Ramos (cell line): ENCODE data around the gene MYO19.

Source experiments
- in situ Hi-C: fragments of 300-500 bp; cut with MboI; formaldehyde crosslinking; loops from one replicate; pipeline ENCODE4 v1.14.3; 2022; ENCODE audit warnings: low sequenced_read_pairs; ENCODE audit not compliant: unreplicated experiment

Gene MYO19

DNA sequence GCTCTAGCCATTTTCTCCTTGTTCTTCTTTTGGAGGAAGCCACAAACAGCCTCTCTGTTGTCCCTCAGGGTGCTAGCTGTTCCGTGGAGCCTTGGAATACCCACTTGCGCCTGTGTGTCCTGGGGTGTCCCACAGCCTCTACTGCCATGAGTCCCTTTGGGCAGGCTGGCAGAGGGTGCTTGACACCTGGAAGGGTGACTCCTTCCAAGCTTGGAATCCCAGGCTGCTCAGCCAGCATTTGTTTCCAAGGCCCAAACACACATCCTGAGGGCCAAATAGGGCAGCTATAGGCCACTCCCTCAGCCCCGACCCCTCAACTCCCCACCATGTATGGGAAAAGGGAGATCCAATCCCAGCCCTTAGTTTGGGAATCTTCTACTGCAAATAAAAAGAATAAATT is 33.3 kb downstream of the MYO19 start:
- in situ Hi-C loops, result no loop called here

DNA sequence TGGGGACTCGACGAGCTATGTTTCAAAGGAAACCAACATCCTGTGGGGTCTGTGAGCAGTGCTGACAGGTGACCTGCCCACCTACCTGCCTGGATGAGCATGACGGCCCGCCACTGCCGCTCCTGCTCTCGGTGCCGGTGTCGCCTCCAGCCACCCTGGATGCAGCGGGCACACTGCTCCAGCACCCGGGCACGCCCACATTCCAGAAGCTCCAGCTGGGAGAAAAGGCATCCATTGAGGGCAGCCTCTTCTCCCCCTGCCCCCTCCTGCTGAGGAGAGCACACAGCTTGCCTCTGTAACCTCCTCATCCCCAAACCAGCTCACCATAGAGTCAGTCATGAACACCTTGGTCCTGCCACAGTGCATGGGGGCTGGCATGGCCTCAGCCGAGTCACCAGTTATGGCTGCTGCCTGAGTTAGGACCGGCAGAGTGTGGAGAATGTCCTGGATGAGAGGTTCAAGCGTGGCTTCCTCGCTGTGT is 33.9 kb downstream of the MYO19 start:
- in situ Hi-C loops, result no loop called here

DNA sequence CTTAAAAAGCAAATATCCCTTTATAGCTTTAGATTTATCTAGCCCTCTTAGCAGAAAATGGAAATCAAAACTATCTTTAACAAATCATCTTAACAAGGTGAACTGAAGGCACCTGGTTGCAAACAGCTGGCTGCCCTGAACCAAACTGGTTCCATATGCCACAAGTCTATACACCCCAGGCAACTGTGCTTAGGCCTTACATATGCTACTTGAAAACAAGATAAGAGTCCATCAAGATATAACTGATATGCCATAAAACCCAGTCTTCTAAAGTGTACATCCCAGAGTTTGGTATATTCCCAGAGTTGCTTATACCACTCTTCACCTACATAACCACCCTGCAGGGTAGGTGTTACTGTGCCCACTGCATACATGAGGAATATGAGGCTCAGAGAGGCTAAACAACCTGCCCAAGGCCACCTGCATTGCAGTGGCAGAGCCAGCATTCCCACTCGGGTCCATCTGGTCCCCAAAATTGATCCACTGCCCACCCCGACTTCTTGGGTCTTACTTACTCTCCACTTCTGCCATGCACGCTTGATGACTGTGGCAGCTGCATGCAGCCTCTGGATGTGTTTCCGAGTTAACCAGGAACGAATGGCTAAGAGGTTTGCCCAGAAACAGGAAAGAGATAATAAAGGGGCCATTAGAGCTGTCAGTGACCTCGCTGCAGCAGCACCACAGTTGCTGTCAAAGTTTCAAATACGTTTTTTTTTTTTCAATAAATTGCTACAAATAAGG is 35.9 kb downstream of the MYO19 start:
- in situ Hi-C loops, result no loop called here

DNA sequence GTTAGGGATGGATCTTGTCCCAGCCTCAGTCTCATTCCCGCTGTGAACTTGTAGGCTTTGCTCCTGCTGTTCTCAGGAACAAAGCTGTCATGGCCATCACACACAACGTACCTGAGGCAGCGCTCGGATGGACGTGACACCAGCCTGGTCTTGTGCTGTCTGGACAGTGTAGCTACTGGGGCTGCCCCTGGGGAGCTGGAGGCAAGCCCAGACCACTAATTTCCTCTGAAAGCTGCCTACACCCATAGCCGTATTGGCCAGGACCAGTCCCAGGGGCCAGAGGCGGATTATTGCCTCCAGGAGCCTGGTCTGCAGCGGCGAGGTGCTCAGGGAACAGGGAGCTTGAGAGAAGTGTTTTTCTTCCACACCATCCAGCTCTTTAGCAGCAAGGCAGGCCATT is 36.5 kb downstream of the MYO19 start:
- in situ Hi-C loops, result no loop called here

DNA sequence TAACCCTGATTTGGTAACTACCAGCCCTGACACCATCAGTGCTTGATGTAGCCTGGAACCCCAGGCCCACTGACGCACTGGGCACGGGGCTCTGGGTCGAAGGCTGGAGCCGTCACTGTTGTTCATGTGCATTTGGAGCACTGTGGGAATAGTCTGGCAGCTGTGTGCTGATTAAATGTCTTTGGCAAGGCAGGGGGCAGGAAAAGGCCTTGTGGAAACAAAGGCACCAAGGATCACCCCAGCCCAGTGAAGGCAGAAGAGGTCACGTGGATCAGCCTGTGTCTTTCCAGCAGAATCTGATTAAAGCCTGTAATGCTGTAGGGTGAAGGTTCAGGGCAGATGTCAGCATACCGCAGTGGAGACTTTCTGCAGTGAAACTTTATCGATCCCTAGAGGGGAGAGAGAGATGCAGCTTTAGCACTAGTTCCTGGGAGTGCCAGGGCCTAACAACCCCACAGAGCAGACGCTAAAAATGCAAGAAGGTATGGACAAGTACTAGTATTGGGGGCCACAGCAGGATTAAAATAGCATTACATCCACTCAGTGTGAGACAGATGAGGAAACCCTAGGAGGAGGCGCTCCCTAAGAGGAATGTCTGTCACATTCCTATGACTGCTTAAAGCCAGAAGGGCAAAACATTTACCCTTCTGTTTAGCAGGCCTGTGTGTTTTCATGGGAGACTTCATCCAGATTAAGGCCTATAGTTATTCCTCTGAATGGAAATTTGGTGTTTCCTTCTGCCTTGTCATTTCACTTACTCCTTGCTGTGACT is 38.5 kb downstream of the MYO19 start:
- in situ Hi-C loops, result no loop called here

DNA sequence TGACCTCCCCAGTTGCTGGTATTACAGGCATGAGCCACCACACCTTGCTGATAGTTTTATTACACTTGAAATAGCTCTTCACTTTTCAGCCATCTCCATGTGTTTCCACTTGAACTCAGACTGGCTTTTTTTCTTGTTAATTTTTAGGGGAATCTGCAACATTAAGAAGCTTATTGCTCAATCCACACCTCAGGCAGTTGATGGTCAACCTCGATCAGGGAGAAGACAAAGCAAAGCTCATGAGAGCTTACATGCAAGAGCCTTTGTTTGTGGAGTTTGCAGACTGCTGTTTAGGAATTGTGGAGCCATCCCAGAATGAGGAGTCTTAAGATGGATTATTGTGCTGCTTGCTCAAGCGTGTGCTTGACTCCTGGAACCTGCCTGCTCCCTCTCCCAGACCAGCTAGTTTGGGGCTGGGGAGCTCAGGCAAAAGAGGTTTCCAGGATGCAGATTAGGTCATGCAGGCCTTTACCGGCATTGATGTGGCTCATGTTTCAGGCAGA is 39.5 kb downstream of the MYO19 start:
- in situ Hi-C loops, result no loop called here

DNA sequence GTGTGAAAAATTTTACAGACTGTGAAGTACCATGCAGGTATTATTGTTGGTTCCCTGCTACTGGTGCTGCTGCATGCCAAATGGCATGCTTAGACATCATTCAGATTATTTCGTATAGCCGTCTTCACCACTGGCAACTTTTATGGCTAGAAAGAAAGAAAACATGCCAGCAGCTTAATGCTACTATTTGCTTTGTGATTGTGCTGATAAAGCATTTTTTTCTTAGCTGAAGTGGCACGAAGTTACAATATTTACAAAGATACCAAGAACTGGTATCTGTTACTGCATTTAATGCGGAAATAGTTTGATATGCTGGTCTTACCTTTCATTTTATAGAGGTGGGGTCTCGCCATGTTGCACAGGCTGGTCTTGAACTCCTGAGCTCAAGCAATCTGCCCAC is 40.0 kb downstream of the MYO19 start:
- in situ Hi-C loops, result no loop called here

DNA sequence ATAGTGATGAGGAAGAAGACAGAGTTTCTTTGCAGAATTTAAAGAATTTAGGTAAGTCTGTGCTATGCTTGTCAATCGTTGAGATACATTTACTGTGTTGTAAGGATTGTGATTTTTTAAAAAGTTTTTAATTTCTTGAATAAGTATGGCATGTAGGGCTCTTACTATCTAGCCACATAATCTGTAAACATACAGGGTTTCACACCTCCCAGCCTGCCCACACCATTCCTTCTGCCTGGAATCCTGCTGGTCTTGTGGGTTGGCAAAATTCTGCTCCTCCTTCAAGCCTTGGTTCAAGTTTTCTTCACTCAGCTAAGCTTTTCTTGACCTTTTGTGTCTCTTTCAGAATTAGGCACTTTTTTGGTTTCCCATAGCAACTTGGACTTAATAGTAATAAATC is 40.7 kb downstream of the MYO19 start:
- in situ Hi-C loops, result no loop called here

DNA sequence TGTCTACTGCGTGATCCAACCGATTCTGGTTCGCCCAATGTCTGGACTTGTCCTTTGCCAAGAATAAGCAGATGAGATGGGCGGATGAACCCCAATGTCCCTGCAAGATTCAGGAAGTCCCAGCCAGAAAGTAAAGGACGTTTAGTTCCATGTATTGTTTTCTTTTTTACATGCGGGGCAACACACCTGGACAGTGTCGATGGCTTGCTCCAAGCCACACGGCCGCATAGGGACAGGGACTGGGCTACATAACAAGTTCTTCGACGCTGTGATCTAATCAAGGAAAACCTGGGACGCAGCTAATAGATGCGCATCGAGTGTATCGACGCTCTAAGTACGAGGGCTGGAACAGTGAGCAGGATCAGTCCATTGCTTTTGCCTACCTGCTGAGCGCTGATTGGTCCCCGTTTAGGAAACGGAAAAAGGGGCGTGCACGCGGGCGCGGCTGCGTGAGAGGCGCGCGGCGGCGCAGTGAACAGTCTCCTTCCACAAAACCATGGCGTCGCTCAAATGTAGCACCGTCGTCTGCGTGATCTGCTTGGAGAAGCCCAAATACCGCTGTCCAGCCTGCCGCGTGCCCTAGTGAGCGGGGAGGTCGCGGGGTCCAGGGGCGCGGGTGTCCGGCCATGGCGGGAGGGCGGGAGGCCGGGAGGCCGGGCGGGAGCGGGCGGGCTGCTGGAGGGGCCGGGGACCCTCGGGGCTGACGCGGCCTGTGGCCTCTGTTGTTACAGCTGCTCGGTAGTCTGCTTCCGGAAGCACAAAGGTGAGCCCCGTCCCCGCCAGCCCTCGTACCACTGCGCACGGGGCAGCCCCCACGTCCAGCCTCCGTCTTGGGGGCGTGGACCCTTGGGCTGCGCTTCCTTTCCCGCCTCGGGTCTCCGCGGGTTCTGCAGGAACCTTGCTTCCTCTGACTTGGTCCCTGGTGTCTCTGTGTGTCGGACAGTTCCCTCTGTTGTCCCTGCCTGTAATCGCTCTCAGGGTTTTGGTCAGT is 48.2 kb downstream of the MYO19 start, which contains the start of gene ZNHIT3:
TSS of gene ZNHIT3 (plus strand) at position 478 of the 991 bp plus-strand sequence. CDS start at position 497, 19 bp downstream.
- in situ Hi-C loops, result loop anchor here (10.0 kb wide), 1 partner anchor 512 kb away; no protein-coding TSS in a partner anchor

DNA sequence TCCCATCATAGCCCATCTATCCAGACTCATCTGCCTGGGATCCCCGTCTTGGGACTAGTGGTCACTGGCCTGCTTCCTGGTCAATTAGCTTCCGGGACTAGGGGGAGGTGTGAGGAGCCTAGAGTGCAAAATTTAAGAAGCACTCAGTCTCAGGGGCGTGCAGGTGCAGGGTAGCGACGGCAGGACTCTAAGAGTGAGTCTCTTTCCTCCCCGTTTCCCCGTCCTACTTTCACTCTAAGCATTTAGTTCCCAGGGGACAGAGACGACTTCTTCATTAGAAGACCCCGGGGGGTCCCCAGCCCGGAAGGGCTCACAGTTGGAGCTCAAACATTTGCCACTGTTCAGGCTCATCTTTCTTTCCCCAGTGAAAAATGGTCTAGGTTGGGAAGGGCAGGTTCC is 48.9 kb downstream of the MYO19 start:
- in situ Hi-C loops, result loop anchor here (10.0 kb wide), 1 partner anchor 511 kb away; no protein-coding TSS in a partner anchor

DNA sequence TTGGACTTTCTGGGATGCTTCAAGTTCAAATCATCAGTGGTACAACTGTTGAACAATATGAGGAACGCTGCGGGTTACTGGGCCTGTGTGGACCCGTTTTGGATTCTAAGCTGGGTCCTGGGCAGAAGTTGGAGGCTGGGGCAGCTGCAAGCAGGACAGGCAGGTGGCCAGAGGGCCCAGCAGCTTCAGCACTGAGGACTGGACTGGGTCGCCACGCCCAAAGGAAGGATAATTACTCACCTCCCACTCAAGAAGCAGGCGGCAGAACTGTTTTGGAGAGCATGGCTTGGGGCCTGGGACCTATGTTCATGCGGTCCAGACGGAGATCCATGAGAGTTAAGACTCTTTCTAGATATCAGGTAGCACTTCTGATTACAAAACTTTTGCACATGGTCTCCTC is 49.6 kb downstream of the MYO19 start:
- in situ Hi-C loops, result loop anchor here (10.0 kb wide), 1 partner anchor 510 kb away; no protein-coding TSS in a partner anchor

DNA sequence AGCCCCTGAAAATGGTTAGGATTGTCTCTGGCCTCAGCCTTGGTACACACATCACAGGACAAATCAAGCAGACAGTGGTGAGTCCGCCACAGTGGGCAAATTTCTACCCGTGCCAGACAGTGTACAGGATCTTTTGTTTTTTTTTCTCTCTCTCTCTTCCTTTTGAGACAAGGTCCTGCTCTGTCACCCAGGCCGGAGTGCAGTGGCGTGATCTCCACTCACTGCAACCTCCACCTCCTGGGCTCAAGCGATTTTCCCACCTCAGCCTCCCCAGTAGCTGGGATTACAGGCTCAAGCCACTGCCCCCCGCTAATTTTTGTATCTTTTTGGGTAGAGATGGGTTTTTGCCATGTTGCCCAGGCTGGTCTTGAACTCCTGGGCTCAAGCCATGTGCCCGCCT is 50.6 kb downstream of the MYO19 start:
- in situ Hi-C loops, result loop anchor here (10.0 kb wide), 1 partner anchor 509 kb away; no protein-coding TSS in a partner anchor

DNA sequence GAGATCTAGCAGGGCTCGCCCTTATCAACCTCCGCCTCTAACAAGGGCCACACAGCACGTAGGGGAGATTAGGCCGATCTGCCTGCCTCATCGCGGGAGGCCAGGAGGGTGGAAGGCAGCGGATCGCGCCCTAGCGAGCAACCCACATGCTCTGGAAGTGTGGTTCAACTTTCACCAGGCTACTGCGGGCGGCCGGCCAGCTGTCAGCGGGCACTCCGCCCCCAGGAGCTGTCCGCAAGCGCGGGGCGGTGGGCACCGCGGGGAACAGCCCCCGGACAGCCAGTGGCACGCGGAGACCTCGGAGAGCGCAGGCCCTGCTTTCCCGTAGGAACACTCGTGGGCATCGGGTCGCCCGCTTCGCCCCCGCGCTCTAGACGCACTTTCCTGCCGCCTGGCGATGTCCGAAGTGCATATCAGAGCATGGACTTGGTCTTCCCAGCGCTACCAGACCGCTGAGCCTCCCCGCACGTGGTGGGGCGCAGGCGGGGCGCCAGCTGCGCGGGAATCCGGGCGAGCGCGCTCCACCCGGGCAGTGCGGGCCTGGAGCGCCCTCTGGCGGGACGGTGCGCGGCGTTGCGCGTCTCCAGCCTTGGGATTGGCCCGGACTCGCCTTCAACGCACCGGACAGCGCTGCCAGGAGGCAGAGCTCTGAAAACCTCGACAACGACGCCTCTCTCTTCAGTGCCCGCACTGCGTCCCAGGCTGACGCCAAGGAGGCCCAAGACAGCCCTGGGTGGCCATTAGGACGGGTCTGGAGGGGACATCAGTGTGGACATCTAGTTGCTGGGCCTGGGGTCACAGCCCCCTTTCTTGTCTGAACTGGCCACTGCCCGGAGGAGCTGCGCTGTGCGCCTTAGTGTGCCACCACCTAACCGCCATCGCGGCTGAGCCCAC is 51.8 kb downstream of the MYO19 start:
- in situ Hi-C loops, result loop anchor here (10.0 kb wide), 1 partner anchor 508 kb away; no protein-coding TSS in a partner anchor

DNA sequence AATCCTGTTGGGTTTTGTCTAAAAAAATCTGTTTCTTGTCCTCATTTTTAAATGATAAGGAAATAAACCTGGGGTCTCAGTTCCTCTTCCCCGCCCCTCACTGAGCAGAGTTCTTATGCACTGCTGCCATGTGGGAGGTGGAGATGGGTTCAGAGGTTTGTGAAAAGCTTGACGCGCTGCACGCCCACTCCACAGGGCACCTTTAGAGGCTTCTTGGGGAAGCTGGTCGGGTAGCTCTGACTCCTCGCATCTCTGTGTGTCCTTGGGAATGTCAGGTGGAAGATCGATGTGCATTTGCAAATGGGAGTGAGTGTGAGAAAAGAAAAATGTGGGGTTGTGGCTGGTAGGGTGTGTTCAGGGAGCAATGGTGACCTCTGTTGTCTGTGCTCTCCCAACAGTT is 52.8 kb downstream of the MYO19 start:
- in situ Hi-C loops, result loop anchor here (10.0 kb wide), 1 partner anchor 507 kb away; no protein-coding TSS in a partner anchor

DNA sequence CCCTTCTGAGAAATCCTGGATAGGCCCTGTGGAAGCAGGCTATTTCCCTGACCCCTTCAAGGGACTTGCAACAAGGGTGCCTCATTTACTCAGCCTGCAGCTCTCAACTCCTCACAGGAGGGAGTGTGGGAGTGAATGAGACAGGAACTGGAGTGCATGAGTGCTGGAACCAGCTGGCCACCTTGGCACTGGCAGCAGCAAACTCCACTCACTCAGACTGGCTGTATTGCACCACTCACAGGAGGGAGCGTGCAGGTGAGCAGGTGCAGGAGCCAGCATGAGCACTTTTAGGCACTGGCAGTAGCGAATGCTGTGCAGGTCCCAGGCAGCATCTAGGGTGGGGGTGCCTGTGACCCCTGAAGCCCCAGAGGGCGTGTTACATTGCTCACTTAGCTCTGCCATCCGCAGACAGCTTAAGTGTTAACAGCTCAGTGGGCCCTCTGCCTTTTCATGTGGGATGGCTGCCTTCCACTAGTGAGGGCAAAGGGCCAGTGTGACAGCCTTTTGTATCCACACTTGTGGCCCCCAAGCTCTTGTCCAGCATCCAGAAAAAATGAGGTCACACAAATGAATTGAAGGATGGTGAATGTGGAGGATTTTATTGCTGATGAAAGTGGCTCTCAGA is 59.2 kb downstream of the MYO19 start:
- in situ Hi-C loops, result no loop called here

DNA sequence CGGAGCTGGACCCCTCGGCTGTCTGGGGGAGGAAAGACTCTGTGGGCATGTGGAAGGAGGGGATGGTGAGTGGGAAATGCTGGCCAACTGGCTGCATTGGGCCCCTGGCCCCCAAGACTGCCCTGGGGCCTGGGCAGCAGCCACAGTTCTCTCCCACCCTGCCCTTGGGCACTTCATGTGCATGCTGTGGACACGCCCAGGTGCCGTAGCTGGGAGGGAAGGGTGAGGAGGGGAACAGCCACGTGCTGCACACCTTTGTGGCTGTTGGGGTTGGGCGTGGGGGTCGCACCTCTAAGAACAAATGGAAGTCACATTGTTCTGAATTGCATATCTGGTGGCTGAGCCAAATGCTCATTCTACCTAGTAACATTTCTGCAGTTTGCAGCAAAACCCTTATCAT is 60.1 kb downstream of the MYO19 start:
- in situ Hi-C loops, result no loop called here

DNA sequence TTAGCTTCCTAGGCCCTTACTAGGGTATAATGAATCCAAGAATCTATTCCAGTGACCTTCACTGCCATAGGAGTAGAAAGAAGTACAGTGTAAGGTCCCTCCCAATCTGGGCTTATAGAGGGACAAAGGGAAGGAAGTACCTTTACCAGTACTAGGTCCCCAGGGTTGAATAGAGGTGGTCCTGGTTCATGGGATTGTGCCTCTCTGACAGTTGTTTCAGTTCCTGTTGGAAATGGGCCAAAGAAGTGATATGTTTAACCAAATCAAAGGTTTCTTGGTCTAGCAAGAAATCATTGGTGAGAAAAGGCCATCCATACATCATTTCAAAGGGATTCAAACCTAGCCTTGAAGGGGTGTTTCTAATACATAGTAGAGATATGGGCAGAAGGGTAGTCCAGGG is 64.2 kb downstream of the MYO19 start:
- in situ Hi-C loops, result no loop called here

DNA sequence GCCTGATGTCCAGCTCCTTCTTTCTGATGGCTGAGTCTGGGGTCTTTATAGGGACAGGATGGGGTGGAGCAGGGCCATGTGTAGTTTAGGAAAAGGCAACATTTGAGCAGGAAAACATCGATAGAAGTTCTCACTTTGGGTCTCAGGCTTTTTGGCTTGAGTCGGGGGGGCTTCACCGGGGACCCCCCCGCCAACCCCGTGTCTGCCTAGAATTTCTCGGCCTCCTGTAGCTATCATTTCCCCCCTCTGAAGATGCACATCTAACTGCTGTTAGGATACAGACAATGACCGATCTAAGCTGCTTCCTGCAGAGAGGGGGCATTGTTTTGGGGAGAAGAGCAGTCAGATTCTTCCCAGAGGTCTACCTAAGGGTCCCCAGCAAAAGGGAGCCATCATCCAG is 64.9 kb downstream of the MYO19 start:
- in situ Hi-C loops, result no loop called here
